Gastroesophageal sphincter (tissue), 3 donors: Measurements from ENCODE around the gene ABCC10.

Experiments
- EP300 ChIP-seq: sonication (generic); formaldehyde crosslinking; IDR thresholded peaks from one replicate; pipeline ENCODE4 v1.6.1; 2017; ENCODE audit warnings: antibody characterized with exemption, mild to moderate bottlenecking
- POLR2A ChIP-seq, 2 donors: fragments of 450-650 bp; IDR thresholded peaks; one replicate each; pipeline ENCODE4 v1.6.1; 2017; ENCODE audit warnings: antibody characterized with exemption in 2 of 2, mild to moderate bottlenecking in 2 of 2, moderate library complexity in 1 of 2
- POLR2AphosphoS5 ChIP-seq: sonication (generic); formaldehyde crosslinking; IDR thresholded peaks from one replicate; pipeline ENCODE4 v1.6.1; 2017; ENCODE audit warnings: antibody characterized with exemption
- TF ChIP-seq, protein P1 (sequence below), 4 experiments: fragments of 200-600 bp in 2 of 4; fragments of 450-650 bp in 2 of 4; sonication (generic) in 1 of 4; IDR thresholded peaks; one replicate each; pipeline ENCODE4 v1.5.1; 2017 to 2019; ENCODE audit warnings: antibody characterized with exemption in 4 of 4, mild to moderate bottlenecking in 2 of 4, moderate library complexity in 2 of 4

DNA sequence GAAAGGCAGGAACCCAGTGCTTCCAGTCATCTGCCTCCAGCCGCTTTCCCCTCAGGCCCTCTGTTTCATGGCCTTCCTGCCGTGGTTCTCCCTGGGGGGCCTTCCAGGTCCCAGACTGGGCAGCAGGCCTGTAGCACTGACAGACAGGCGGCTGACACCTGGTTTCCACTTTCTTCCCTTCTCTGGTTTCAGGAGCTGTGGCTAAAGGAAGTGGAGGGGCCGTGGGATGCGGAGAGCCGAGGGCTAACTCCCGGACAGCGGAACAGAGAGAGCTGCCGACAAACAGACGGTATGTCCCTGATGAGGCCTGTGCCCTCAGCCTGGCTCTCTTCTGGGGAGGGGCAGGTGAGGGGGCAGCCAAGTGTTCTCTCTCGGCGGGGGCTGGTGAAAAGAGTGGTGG lies 70.3 kb downstream of the ABCC10 start:
- TF ChIP-seq, protein P1, sequence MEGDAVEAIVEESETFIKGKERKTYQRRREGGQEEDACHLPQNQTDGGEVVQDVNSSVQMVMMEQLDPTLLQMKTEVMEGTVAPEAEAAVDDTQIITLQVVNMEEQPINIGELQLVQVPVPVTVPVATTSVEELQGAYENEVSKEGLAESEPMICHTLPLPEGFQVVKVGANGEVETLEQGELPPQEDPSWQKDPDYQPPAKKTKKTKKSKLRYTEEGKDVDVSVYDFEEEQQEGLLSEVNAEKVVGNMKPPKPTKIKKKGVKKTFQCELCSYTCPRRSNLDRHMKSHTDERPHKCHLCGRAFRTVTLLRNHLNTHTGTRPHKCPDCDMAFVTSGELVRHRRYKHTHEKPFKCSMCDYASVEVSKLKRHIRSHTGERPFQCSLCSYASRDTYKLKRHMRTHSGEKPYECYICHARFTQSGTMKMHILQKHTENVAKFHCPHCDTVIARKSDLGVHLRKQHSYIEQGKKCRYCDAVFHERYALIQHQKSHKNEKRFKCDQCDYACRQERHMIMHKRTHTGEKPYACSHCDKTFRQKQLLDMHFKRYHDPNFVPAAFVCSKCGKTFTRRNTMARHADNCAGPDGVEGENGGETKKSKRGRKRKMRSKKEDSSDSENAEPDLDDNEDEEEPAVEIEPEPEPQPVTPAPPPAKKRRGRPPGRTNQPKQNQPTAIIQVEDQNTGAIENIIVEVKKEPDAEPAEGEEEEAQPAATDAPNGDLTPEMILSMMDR (IDR thresholded peaks at IDR 0.05), result no peak
- no peak for TF ChIP-seq POLR2AphosphoS5
- no peak for TF ChIP-seq POLR2A (IDR thresholded peaks at IDR 0.05)
- TF ChIP-seq EP300, result no peak
